GM21447 (cell line): ENCODE measurements around the gene JMJD8.
A peak's percentile ranks its signal among the peaks of the same experiment; 100 is the strongest.
"Not testable (repeated sequence)": the region's sequence is repeated elsewhere in the genome, so short reads cannot be mapped to it uniquely, and the experiment has no call there.

Experiments
- ATAC-seq: cut with Tn5 transposase; IDR thresholded peaks from one replicate; pipeline ENCODE4 v1.9.1; 2021; ENCODE audit not compliant: unreplicated experiment

The JMJD8 gene

GRCh38 chr16:693766-694165 is 9.6 kb upstream of the JMJD8 start:
- no peak for ATAC-seq

- ATAC-seq: no peak
Measured at GRCh38 chr16:693364-693763, 9.2 kb upstream of the JMJD8 start.

DNA sequence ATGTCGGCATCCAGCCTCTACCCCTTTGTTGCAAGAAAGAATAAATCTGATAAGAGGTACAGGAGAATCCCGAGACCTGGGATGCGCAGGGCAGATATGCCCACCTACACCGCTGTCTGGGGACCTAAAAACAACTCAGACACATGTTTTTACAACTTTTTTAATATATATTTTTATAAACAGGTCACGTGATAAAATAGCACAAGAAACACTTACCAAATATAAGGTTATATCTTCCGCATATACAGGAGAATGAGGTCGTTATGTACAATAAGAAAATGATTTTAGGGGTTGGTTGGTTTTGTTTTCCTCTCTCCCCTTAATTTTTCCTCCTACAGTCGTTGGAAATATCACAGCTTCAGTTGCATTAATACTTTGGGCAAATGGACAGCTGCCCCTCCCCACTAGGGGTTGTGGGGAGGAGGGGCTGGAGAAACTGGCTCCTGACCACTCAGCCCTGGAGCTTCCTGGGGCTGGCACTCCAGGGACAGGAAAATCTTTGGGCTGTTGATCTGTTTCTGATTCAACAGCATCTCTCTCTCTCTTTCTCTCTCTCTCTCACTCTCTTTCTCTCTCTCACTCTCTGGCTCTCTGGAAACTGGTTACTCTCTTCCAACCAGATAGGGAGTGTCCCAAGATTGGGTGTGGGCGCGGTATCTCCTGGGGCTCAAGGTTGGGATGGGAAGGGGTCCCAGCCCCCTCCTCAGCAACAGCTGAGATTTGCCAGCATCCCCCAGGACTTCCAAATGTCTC is 8.4 kb upstream of the JMJD8 start:
- no peak for ATAC-seq

GRCh38 chr16:691242-691641 is 7.1 kb upstream of the JMJD8 start:
- ATAC-seq: not testable (repeated sequence)

DNA sequence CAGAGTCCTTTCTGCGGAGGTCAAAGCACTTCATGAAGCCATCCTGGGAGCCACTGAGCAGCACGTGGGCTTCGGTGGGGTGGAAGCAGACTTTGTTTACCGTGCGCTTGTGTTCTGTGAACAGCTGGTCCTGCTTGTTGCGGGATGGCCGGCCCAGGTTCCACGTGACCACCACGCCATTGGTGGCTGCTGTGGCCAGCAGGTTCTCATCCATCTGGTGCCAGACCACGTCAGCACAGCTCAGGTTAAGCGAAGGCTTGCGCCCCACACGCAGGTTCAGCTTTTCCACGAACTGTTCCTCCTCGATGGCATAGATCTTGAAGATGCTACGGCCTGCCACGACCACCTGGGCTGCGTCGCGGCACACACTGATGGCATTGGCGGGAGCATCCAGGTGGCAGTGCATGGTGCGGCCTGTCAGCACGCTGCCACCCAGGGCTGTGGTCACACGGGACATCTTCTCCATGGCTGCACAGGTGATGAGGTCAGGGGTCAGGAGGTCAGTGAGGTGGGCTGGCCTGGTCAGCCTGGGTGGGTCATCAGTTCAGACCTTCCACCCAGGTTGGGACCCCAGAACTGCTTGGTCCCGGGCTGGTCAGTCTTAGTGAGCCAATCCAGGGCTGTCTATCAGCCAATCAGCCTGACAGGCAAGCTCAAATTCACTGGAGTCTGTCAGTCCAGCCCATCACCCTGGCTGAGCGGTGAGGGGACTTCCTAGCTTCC is 5.2 kb upstream of the JMJD8 start:
- no peak for ATAC-seq

DNA sequence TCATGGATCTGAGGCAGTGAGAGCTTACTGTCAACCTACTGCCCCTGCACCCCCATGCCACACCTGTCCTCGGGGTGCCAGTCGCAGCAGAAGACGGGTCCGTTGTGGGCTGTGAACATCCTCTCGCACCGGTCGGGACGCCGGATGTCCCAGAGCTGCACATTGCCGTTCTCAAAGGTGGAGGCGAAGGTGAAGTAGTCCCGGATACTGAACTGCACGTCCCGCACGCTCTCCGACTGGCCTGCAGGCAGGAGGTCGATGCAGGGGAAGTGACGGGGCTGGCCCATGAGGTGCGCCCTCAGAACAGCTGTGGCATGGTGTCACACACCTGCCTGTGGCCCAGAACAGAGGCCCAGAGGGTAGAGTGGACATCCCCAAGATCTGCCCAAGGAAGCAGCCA is 3.4 kb upstream of the JMJD8 start:
- ATAC-seq: no peak

DNA sequence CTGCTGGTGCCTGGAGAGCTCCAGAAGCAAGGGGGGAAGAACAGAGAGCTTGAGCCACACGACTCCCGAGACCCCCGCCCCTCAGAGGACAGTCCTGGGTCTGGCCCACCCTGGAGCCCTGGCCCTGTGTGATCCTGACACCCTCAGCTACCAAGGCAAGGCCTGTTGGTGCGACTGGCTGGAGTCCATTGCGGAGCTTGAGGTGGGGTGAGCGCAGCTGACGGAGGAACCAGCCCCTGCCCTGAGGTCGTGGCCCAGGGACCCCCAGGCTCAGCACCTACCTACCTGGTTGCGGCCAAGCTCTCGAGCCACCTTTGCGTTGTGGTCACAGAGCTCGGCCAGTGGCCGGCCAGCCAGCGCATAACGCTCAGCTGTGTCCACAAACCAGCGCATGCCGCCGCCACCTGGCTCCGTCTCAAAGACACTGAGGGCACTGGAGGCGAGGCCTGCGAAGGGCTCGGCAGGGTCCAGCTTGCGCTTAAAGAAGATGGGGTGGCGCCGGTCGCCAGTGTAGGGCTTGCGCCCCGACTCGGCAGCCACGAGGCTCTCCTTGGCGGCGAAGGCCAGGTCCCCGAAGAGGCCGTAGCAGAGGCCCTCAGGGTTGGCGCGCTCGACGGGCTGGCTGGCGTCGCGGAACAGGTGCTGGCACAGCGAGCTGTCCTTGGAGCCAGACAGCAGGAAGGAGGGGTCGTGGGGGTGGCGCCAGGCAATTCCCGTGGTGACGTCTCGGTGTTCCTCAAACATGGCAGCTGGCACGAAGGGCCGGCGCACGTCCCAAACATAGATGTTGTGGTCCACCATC is 2.5 kb upstream of the JMJD8 start:
- ATAC-seq: no peak

- no peak for ATAC-seq
Measured at GRCh38 chr16:685967-686366, 1.8 kb upstream of the JMJD8 start.

DNA sequence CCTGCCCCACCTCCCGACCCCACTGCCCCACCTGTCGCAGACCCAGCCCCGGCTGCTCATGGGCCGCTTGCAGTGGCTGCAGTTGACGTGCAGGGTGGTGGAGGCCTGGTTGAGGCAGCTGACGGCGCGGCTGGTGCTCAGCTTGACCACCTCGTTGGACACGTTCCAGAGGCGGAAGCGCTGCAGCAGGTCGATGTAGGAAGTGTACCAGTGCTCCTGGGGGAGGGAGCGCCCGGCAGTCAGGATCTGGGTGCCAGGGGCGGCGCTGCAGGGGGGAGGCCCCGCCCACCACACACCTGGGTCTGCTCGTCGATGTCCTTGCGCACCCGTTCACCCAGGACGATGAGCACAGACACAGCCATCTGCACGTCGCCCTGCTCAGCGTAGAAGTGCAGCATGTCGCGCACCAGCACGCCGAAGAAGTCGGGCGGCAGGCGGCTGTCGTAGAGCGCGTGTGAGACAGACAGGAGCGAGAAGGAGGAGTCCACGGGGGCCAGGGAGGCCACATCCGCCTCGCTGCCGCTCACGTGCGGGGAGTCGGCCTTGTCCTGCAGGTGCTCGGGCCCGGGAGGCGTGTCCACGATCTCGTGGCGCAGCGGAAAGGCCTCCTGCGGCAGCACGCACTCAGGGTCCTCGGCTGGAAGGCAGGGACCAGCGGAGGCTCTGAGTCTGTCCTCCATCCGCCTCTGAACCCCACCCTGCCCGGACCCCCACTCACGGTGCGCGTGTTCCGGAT is 995 bp upstream of the JMJD8 start:
- no peak for ATAC-seq

GRCh38 chr16:683396-684070 is 601 bp downstream of the JMJD8 start:
- no peak for ATAC-seq

DNA sequence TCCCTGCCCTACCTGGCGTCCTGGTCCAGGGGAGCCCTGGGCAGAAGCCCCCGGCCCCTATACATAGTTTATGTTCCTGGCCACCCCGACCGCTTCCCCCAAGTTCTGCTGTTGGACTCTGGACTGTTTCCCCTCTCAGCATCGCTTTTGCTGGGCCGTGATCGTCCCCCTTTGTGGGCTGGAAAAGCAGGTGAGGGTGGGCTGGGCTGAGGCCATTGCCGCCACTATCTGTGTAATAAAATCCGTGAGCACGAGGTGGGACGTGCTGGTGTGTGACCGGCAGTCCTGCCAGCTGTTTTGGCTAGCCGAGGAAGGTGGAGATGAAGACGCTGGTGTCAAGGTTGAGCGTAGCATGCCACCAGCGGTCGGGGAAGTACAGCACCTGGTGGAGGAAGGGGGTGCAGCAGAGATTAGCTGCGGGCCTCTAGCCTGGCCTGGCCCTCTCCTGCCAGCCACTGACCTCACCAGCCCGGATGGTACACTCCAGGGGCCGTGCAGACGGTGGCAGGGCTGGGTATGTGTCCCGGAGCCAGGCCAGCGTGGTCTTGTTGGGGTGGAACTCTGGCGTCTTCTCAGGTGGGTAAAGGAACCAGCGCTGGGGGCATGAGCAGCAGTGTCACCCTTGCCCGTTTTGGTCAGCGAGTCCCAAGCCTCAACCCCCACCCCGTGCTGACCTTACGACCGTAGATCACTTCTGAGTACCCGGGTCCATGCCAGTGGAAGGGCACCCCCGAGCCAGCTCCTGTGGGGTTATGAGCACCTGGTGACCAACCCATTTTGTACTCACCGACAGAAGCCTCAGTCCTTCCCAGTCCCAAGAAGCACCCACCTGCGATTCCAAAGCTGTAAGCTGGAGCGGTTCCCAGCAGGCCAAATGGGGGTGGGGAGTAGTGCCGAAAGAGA is 1.4 kb downstream of the JMJD8 start:
- no peak for ATAC-seq

- no peak for ATAC-seq
Measured at GRCh38 chr16:681746-682427, 2.2 kb downstream of the JMJD8 start.

- ATAC-seq: no peak
Measured at GRCh38 chr16:680967-681745, 3.0 kb downstream of the JMJD8 start.

DNA sequence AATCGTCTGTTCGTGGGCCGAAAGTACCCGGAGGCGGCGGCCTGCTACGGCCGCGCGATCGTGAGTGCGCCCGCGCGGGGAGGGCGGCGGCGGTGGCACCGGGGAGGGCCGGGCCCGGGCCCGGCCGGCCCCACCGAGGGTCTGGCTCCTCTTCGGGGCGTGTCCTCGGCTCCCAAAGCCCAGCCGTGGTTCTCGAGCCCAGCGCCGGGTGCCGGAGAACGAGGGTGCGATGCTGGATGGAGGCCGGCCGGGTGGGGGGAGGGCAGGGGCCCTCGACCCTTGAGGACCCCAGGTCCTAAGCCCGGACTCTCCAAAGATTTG is 3.5 kb downstream of the JMJD8 start:
- ATAC-seq: no peak

- ATAC-seq: peak; percentile 37
Measured at GRCh38 chr16:679814-680624, 4.1 kb downstream of the JMJD8 start, which contains the start of gene STUB1. STUB1 (plus strand) TSS chr16:680410; CDS start chr16:680526, 116 bp downstream.

DNA sequence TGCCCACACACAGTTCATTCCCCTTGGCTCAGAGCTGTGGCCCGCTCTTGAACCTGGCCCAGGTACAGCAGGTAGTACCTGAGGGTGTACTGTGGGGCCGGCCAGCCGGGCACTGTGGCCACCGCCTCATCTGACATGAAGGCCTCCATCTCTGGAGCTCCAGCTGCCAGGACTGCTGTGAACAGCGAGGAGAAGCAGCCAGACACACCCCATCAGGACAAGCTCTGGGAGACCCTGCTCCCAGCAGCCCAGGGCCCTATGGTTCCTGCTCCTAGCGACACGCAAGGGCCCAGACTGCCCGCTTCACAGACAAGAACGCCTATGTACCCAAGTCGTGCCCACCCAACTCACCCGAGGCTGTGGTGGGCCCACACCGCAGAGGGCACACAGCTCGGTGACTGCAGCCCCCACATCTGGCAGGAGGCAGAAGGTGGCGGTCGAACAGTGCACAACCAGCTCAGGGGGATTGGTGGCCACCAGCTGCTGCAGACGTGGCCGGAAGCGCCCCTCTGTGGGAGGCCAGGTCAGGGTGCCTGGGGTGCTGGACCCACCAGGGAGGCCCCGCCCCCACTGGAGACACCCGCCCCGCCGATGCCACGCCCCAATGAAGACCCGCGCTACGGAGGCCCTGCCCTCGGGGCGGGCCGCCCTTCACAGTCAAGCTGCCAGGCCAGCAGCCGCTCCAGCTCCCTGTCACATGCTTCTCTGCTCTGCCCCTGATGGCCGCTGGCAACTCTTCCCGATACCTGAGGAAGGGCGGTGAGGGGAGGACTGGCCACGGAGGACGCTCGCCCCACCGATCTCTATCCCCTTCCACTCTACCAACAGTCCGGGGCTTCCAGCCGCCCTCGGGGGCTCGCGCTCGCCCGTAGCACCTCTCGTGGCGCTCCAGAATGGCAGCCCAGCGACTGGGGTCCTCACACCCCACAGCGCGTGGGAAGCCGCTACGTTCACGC is 5.0 kb downstream of the JMJD8 start:
- no peak for ATAC-seq
